SK-N-SH treated with all-trans-retinoic acid at 6 μM for 48 hours (cell line): ENCODE measurements around the gene RAP1GAP.

Experiments
- ATAC-seq: fragments of 200-7000 bp; cut with Tn5 transposase; 3 replicates; pipeline ENCODE4 v1.9.1; 2020; ENCODE audit warnings: mild to moderate bottlenecking, moderate library complexity
- ARNTL ChIP-seq: fragments of 450-650 bp; formaldehyde crosslinking; IDR thresholded peaks from 2 replicates; pipeline ENCODE4 v1.5.0; 2020; ENCODE audit warnings: low read depth, mild to moderate bottlenecking, moderate library complexity, borderline replicate concordance
- BACH2 ChIP-seq: fragments of 250-450 bp; sonication (Bioruptor Pico); IDR thresholded peaks from 2 replicates; pipeline ENCODE4 v1.9.0; 2021; ENCODE audit warnings: mild to moderate bottlenecking, borderline replicate concordance
- CSDC2 ChIP-seq: fragments of 250-450 bp; sonication (Bioruptor Pico); IDR thresholded peaks from 2 replicates; pipeline ENCODE4 v1.5.0; 2020; ENCODE audit warnings: mild to moderate bottlenecking, moderate library complexity
- ESRRG ChIP-seq: fragments of 250-450 bp; sonication (Bioruptor Pico); IDR thresholded peaks from 2 replicates; pipeline ENCODE4 v1.6.1; 2021; ENCODE audit warnings: mild to moderate bottlenecking
- ISL1 ChIP-seq: fragments of 250-450 bp; sonication (Bioruptor Pico); IDR thresholded peaks from 2 replicates; pipeline ENCODE4 v2.1.2; 2022; ENCODE audit warnings: mild to moderate bottlenecking, moderate library complexity
- OSR1 ChIP-seq: fragments of 250-450 bp; sonication (Bioruptor Pico); IDR thresholded peaks from 2 replicates; pipeline ENCODE4 v1.8.0; 2022; ENCODE audit warnings: moderate library complexity, mild to moderate bottlenecking, inconsistent platforms
- POU6F1 ChIP-seq: fragments of 250-450 bp; sonication (Bioruptor Pico); IDR thresholded peaks from 2 replicates; pipeline ENCODE4 v1.8.0; 2021; ENCODE audit warnings: low read depth, mild to moderate bottlenecking, moderate library complexity, borderline replicate concordance
- PPARA ChIP-seq: fragments of 250-450 bp; sonication (Bioruptor Pico); IDR thresholded peaks from 2 replicates; pipeline ENCODE4 v1.5.0; 2020; ENCODE audit warnings: mild to moderate bottlenecking, borderline replicate concordance
- RARB ChIP-seq: fragments of 250-450 bp; sonication (Bioruptor Pico); IDR thresholded peaks from 2 replicates; pipeline ENCODE4 v1.8.0; 2021; ENCODE audit warnings: mild to moderate bottlenecking, moderate library complexity
- SNAI2 ChIP-seq: fragments of 250-450 bp; sonication (Bioruptor Pico); IDR thresholded peaks from 2 replicates; pipeline ENCODE4 v1.5.0; 2020; ENCODE audit warnings: mild to moderate bottlenecking, moderate library complexity
- TOX ChIP-seq: fragments of 250-450 bp; sonication (Bioruptor Pico); IDR thresholded peaks from 2 replicates; pipeline ENCODE4 v1.8.0; 2021; ENCODE audit warnings: mild to moderate bottlenecking, moderate library complexity, borderline replicate concordance
- ZFP3 ChIP-seq: fragments of 250-450 bp; sonication (Bioruptor Pico); IDR thresholded peaks from 2 replicates; pipeline ENCODE4 v1.5.0; 2020; ENCODE audit warnings: mild to moderate bottlenecking, moderate library complexity
- ZFP30 ChIP-seq: fragments of 450-650 bp; formaldehyde crosslinking; IDR thresholded peaks from 2 replicates; pipeline ENCODE4 v1.5.0; 2022; ENCODE audit warnings: mild to moderate bottlenecking, moderate library complexity
- ZNF70 ChIP-seq: fragments of 450-650 bp; formaldehyde crosslinking; IDR thresholded peaks from 2 replicates; pipeline ENCODE4 v1.5.0; 2020; ENCODE audit warnings: mild to moderate bottlenecking, moderate library complexity
- ZNF8 ChIP-seq: fragments of 450-650 bp; formaldehyde crosslinking; IDR thresholded peaks from 2 replicates; pipeline ENCODE4 v1.5.0; 2020; ENCODE audit warnings: mild to moderate bottlenecking, moderate library complexity
- TF ChIP-seq, protein P1 (sequence below): fragments of 250-450 bp; sonication (Bioruptor Pico); IDR thresholded peaks from 2 replicates; pipeline ENCODE4 v1.5.0; 2020; ENCODE audit warnings: mild to moderate bottlenecking, moderate library complexity
- TF ChIP-seq, protein P2 (sequence below): fragments of 250-450 bp; sonication (Bioruptor Pico); IDR thresholded peaks from 2 replicates; pipeline ENCODE4 v1.5.1; 2020; ENCODE audit warnings: low read depth, mild to moderate bottlenecking, moderate library complexity
- TF ChIP-seq, protein P3 (sequence below): fragments of 250-450 bp; sonication (Bioruptor Pico); IDR thresholded peaks from 2 replicates; pipeline ENCODE4 v1.8.0; 2020; ENCODE audit warnings: mild to moderate bottlenecking, moderate library complexity, borderline replicate concordance

RAP1GAP gene

GRCh38 chr1:21598904-21599303 lies 70.3 kb downstream of the RAP1GAP start:
- ATAC-seq: no peak
- TF ChIP-seq POU6F1 (CRISPR knock-in tag): no peak
- TF ChIP-seq CSDC2 (CRISPR knock-in tag): no peak
- no peak for TF ChIP-seq ZFP3 (CRISPR knock-in tag)

GRCh38 chr1:21598417-21598816 lies 70.7 kb downstream of the RAP1GAP start:
- TF ChIP-seq ISL1 (CRISPR knock-in tag) (no peak), ESRRG (no peak), RARB (CRISPR knock-in tag) (no peak), POU6F1 (CRISPR knock-in tag) (no peak), SNAI2 (CRISPR knock-in tag) (no peak), ZFP30 (no peak), BACH2 (no peak), PPARA (CRISPR knock-in tag) (no peak), ARNTL (no peak), ZFP3 (CRISPR knock-in tag) (no peak), TOX (CRISPR knock-in tag) (no peak), ZNF8 (no peak)
- TF ChIP-seq, protein P1, sequence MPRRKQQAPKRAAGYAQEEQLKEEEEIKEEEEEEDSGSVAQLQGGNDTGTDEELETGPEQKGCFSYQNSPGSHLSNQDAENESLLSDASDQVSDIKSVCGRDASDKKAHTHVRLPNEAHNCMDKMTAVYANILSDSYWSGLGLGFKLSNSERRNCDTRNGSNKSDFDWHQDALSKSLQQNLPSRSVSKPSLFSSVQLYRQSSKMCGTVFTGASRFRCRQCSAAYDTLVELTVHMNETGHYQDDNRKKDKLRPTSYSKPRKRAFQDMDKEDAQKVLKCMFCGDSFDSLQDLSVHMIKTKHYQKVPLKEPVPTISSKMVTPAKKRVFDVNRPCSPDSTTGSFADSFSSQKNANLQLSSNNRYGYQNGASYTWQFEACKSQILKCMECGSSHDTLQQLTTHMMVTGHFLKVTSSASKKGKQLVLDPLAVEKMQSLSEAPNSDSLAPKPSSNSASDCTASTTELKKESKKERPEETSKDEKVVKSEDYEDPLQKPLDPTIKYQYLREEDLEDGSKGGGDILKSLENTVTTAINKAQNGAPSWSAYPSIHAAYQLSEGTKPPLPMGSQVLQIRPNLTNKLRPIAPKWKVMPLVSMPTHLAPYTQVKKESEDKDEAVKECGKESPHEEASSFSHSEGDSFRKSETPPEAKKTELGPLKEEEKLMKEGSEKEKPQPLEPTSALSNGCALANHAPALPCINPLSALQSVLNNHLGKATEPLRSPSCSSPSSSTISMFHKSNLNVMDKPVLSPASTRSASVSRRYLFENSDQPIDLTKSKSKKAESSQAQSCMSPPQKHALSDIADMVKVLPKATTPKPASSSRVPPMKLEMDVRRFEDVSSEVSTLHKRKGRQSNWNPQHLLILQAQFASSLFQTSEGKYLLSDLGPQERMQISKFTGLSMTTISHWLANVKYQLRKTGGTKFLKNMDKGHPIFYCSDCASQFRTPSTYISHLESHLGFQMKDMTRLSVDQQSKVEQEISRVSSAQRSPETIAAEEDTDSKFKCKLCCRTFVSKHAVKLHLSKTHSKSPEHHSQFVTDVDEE (CRISPR knock-in tag): no peak
- TF ChIP-seq, protein P2, sequence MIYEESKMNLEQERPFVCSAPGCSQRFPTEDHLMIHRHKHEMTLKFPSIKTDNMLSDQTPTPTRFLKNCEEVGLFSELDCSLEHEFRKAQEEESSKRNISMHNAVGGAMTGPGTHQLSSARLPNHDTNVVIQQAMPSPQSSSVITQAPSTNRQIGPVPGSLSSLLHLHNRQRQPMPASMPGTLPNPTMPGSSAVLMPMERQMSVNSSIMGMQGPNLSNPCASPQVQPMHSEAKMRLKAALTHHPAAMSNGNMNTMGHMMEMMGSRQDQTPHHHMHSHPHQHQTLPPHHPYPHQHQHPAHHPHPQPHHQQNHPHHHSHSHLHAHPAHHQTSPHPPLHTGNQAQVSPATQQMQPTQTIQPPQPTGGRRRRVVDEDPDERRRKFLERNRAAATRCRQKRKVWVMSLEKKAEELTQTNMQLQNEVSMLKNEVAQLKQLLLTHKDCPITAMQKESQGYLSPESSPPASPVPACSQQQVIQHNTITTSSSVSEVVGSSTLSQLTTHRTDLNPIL (CRISPR knock-in tag): no peak
- no peak for ATAC-seq

- no peak for ATAC-seq
- TF ChIP-seq ZFP3 (CRISPR knock-in tag) (no peak), OSR1 (CRISPR knock-in tag) (no peak), ESRRG (no peak), ZNF70 (CRISPR knock-in tag) (no peak)
- TF ChIP-seq, protein P1 (CRISPR knock-in tag): no peak
Observed at GRCh38 chr1:21597753-21598152, 71.4 kb downstream of the RAP1GAP start.

GRCh38 chr1:21596628-21597027 lies 72.5 kb downstream of the RAP1GAP start:
- no peak for ATAC-seq
- TF ChIP-seq, protein P2 (CRISPR knock-in tag): no peak
- no peak for TF ChIP-seq CSDC2 (CRISPR knock-in tag)
- TF ChIP-seq ESRRG: no peak
- TF ChIP-seq, protein P3, sequence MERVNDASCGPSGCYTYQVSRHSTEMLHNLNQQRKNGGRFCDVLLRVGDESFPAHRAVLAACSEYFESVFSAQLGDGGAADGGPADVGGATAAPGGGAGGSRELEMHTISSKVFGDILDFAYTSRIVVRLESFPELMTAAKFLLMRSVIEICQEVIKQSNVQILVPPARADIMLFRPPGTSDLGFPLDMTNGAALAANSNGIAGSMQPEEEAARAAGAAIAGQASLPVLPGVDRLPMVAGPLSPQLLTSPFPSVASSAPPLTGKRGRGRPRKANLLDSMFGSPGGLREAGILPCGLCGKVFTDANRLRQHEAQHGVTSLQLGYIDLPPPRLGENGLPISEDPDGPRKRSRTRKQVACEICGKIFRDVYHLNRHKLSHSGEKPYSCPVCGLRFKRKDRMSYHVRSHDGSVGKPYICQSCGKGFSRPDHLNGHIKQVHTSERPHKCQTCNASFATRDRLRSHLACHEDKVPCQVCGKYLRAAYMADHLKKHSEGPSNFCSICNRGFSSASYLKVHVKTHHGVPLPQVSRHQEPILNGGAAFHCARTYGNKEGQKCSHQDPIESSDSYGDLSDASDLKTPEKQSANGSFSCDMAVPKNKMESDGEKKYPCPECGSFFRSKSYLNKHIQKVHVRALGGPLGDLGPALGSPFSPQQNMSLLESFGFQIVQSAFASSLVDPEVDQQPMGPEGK (CRISPR knock-in tag): no peak
- TF ChIP-seq, protein P1 (CRISPR knock-in tag): no peak
- no peak for TF ChIP-seq ISL1 (CRISPR knock-in tag)
